HepG2 (cell line): Measurements from ENCODE around the gene SERPINB6. TPM values are rescaled to one million over a fixed set of nuclear protein-coding genes. Genes with fewer than 3 reads are reported as not detected.

Experiments
- ATAC-seq: fragments of 200-7000 bp; cut with Tn5 transposase; 3 replicates; pipeline ENCODE4 v1.9.1; 2020; ENCODE audit warnings: mild to moderate bottlenecking, moderate library complexity
- BruUV-seq: library from RNA; stranded (reverse); fragments of 400-500 nt; replicated peaks from 2 replicates; lab custom pipeline; 2021; lab: Mats Ljungman, UMichigan
- CTCF ChIA-PET: fragments of 300-600 bp; formaldehyde crosslinking; extraction: SDS; loops from one replicate; lab custom pipeline; 2021; ENCODE audit warnings: low total read pairs, inconsistent platforms, low intra/inter-chr PET ratio; lab: Yijun Ruan, JAX
- POLR2A ChIA-PET: fragments of 350-600 bp; sonication (Branson Sonifier 250); formaldehyde crosslinking; loops from one replicate; lab custom pipeline; 2020; ENCODE audit warnings: antibody characterized with exemption, inconsistent platforms; lab: Yijun Ruan, JAX
- DNase-seq: peaks from one replicate; pipeline ENCODE4 v3.0.0-alpha.2; 2015; ENCODE audit warnings: low spot score
- FAIRE-seq: peaks from 3 replicates; lab custom pipeline; 2011; peaks lifted over from hg19 to GRCh38; lab: Jason Lieb, UNC
- H2AFZ ChIP-seq: one replicate; pipeline ENCODE4 v1.6.1; 2011; ENCODE audit warnings: low read length, inconsistent platforms
- H3K27ac ChIP-seq: fragments of 300-600 bp; 3 replicates; pipeline ENCODE4 v1.8.0; 2011; ENCODE audit warnings: mixed run types, mild to moderate bottlenecking, mixed read lengths, low read length, inconsistent platforms; ENCODE audit not compliant: insufficient read depth; ENCODE audit errors: extremely low read length
- H3K27me3 ChIP-seq, 2 experiments: fragments of 200-600 bp in 1 of 2; 2 replicates in 1 of 2; 3 replicates in 1 of 2; pipeline versions ENCODE4 v1.6.0 to v1.8.0; 2011; ENCODE audit warnings: low read length in 2 of 2, mild to moderate bottlenecking in 2 of 2, moderate library complexity in 2 of 2, inconsistent platforms in 1 of 2; ENCODE audit not compliant: insufficient read depth in 2 of 2, control insufficient read depth in 1 of 2
- H3K36me3 ChIP-seq, 2 experiments: fragments of 200-600 bp in 1 of 2; replicated peaks in 1 of 2; 2 replicates in 1 of 2; 3 replicates in 1 of 2; pipeline versions ENCODE4 v1.5.1 to v1.8.0; 2011; ENCODE audit warnings: low read length in 2 of 2, inconsistent platforms in 1 of 2; ENCODE audit not compliant: insufficient read depth in 2 of 2, control insufficient read depth in 1 of 2
- H3K4me1 ChIP-seq: 2 replicates; pipeline ENCODE4 v1.5.1; 2012; ENCODE audit warnings: low read length, inconsistent platforms; ENCODE audit not compliant: insufficient read depth
- H3K4me2 ChIP-seq: 2 replicates; pipeline ENCODE4 v1.6.0; 2011; ENCODE audit warnings: low read depth, low read length, inconsistent platforms
- H3K4me3 ChIP-seq, 3 experiments: fragments of 200-600 bp in 1 of 3; sonication (generic), shearing (Covaris generic) in 1 of 3; replicated peaks in 1 of 3; 2 replicates each; pipeline ENCODE4 v1.5.1; 2011 to 2016; ENCODE audit warnings: low read length in 3 of 3, inconsistent platforms in 2 of 3, low read depth in 2 of 3, mild to moderate bottlenecking in 2 of 3, control low read depth in 1 of 3, mixed read lengths in 1 of 3; ENCODE audit not compliant: insufficient read depth in 1 of 3
- H3K79me2 ChIP-seq: one replicate; pipeline ENCODE4 v1.6.1; 2011; ENCODE audit warnings: low read length, inconsistent platforms; ENCODE audit not compliant: insufficient read depth
- H3K9ac ChIP-seq: 2 replicates; pipeline ENCODE4 v1.6.0; 2011; ENCODE audit warnings: mild to moderate bottlenecking, low read depth, low read length, inconsistent platforms; ENCODE audit not compliant: insufficient read depth
- H3K9me3 ChIP-seq: 2 replicates; pipeline ENCODE4 v1.5.1; 2012; ENCODE audit warnings: mild to moderate bottlenecking, low read length
- H4K20me1 ChIP-seq: 2 replicates; pipeline ENCODE4 v1.6.0; 2011; ENCODE audit warnings: inconsistent platforms, mild to moderate bottlenecking, low read length, moderate library complexity; ENCODE audit not compliant: insufficient read depth
- HBP1 ChIP-seq: IDR thresholded peaks from 2 replicates; pipeline ENCODE4 v1.6.1; 2016; ENCODE audit warnings: low read depth, control low read depth
- HOXA3 ChIP-seq: sonication (generic); formaldehyde crosslinking; IDR thresholded peaks from 2 replicates; pipeline ENCODE4 v1.5.0; 2020; ENCODE audit warnings: missing genetic modification reagents
- NAIF1 ChIP-seq: sonication (generic); formaldehyde crosslinking; IDR thresholded peaks from 2 replicates; pipeline ENCODE4 v1.5.0; 2020; ENCODE audit warnings: mild to moderate bottlenecking, missing genetic modification reagents, borderline replicate concordance
- SNAPC5 ChIP-seq: sonication (generic); formaldehyde crosslinking; IDR thresholded peaks from 2 replicates; pipeline ENCODE4 v1.8.1; 2023; ENCODE audit warnings: mild to moderate bottlenecking, missing genetic modification reagents, borderline replicate concordance
- STAT5B ChIP-seq: sonication (generic); formaldehyde crosslinking; IDR thresholded peaks from 2 replicates; pipeline ENCODE4 v1.4.0; 2020; ENCODE audit warnings: missing genetic modification reagents
- TSC22D2 ChIP-seq: sonication (generic); formaldehyde crosslinking; IDR thresholded peaks from 2 replicates; pipeline ENCODE4 v1.5.1; 2020; ENCODE audit warnings: missing genetic modification reagents, mild to moderate bottlenecking, borderline replicate concordance
- ZNF282 ChIP-seq: fragments of 450-650 bp; IDR thresholded peaks from 2 replicates; pipeline ENCODE4 v1.6.1; 2018; ENCODE audit not compliant: partially characterized antibody
- ZNF737 ChIP-seq: sonication (generic); formaldehyde crosslinking; IDR thresholded peaks from 2 replicates; pipeline ENCODE4 v1.5.0; 2020; ENCODE audit warnings: missing genetic modification reagents, mild to moderate bottlenecking, borderline replicate concordance
- ZNF839 ChIP-seq: sonication (generic); formaldehyde crosslinking; IDR thresholded peaks from 2 replicates; pipeline ENCODE4 v1.4.0; 2020; ENCODE audit warnings: missing genetic modification reagents, mild to moderate bottlenecking, borderline replicate concordance
- ZNF883 ChIP-seq: sonication (generic); formaldehyde crosslinking; IDR thresholded peaks from 2 replicates; pipeline ENCODE4 v1.5.1; 2020; ENCODE audit warnings: mild to moderate bottlenecking, missing genetic modification reagents; ENCODE audit errors: not compliant biosample characterization
- WGBS: methylation state at CpG from one replicate; pipeline ENCODE4 v1.1.6; 2017; ENCODE audit warnings: low lambda C conversion rate; 5-methylcytosine and 5-hydroxymethylcytosine counted together
- in situ Hi-C: cut with HindIII; loops from 2 replicates; pipeline ENCODE4 v1.10.0; 2017; ENCODE audit warnings: low pct_unique_long_range_greater_than_20kb; ENCODE audit not compliant: extremely low pct_ligation_motif_present
- intact Hi-C: fragments of 100-400 bp; cut with micrococcal nuclease; formaldehyde crosslinking; loops from one replicate; pipeline ENCODE4 v1.10.0; 2022; ENCODE audit not compliant: unreplicated experiment
- polyA plus RNA-seq, 8 experiments: library from polyadenylated mRNA; depleted of rRNA in 3 of 8; stranded (reverse) in 7 of 8; unstranded in 1 of 8; fragments of >200 nt; fragmentation: Illumina TruSeq in 4 of 8; extraction: Trizol in 4 of 8; gene quantifications; 2 replicates each; pipeline versions ENCODE4 v1.2.1 to v1.2.3, GENCODE V29; 2011 to 2016; ENCODE audit warnings: low read depth in 4 of 8, missing spikeins in 1 of 8, mixed read lengths in 1 of 8; ENCODE audit not compliant: insufficient read depth in 1 of 8
- total RNA-seq, 5 experiments: library from RNA; depleted of rRNA; stranded (reverse); fragments of >200 nt; fragmentation: Illumina TruSeq; extraction: Trizol; gene quantifications; 2 replicates each; pipeline ENCODE4 v1.2.3, GENCODE V29; 2016; ENCODE audit warnings: low read depth in 1 of 5
- TF ChIP-seq, protein P1 (sequence below): sonication (generic); formaldehyde crosslinking; IDR thresholded peaks from 2 replicates; pipeline ENCODE4 v1.5.1; 2020; ENCODE audit warnings: missing genetic modification reagents, mild to moderate bottlenecking, borderline replicate concordance
- TF ChIP-seq, protein P2 (sequence below): sonication (generic); formaldehyde crosslinking; IDR thresholded peaks from 2 replicates; pipeline ENCODE4 v1.4.0; 2020; ENCODE audit warnings: missing genetic modification reagents
- TF ChIP-seq, protein P3 (sequence below), 2 experiments: IDR thresholded peaks; 2 replicates each; pipeline ENCODE4 v1.6.1; 2011 to 2012; ENCODE audit warnings: low read length in 2 of 2, borderline replicate concordance in 1 of 2, low read depth in 1 of 2, mild to moderate bottlenecking in 1 of 2, moderate library complexity in 1 of 2

Gene SERPINB6
- total and polyA plus RNA-seq, 2 of the 13 experiments (the other 11 are each of a cell fraction or from before 2014, with no cell fraction given), result 38.2 to 61.3 TPM

DNA sequence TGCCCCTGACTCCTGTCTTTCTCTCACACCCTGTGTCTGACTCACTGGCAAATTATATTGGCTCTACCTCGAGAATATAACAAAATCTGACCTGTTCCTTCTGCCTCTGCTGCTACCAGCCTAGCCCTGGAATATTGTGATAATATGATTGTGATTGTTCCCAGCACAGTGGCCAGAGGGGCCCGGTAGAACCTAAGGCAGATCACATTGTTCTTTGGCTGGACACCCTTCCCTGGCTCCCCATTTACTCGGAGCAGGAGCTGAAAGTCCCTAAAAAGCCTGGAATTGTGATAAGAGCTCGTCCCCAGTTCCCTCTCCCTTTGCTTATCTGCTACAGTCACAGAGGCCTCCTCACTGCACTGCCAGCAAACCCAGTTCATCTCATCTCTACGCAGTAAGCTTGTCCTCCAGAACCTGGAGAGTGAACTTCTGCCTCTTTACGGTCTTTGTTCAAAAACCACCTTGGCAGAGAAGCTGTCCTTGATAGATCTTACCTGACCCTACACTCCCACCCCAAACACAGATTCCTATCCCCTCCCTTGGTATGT, 21.8 kb downstream of the SERPINB6 start:
- FAIRE-seq (no peak), DNase-seq (no peak), ATAC-seq (no peak)
- ChIA-PET POLR2A (no interaction called here), CTCF (no interaction called here)
- no peaks in the 10 kb centered on the region for H3K9me3 ChIP-seq
- no peaks in the 10 kb centered on the region for H4K20me1 ChIP-seq
- no peak overlapping the region for H3K4me2 ChIP-seq
- H2AFZ ChIP-seq, result no peak overlapping the region
- no peaks in the 10 kb centered on the region for H3K27me3 ChIP-seq
- intact Hi-C loops, result loop anchor here (5.0 kb wide), 1 partner anchor 108 kb away; no protein-coding TSS in a partner anchor
- H3K9ac ChIP-seq, result no peak overlapping the region
- in situ Hi-C loops, result loop anchor here (5.0 kb wide), 2 partner anchors 38 to 103 kb away; no protein-coding TSS in a partner anchor
- no TSS peak for BruUV-seq
- H3K27ac ChIP-seq, result no peak overlapping the region
- H3K79me2 ChIP-seq, result no peaks in the 10 kb centered on the region
- peaks cover 17% of the 10 kb centered on the region for H3K4me1 ChIP-seq
- no peak overlapping the region for H3K4me3 ChIP-seq
- peaks cover 1 to 5% of the 10 kb centered on the region in 2 experiments; a peak in 2 of 5 replicates for H3K36me3 ChIP-seq
- 77% methylated on average over 6 of the region's 6 CpGs for WGBS
- TF ChIP-seq NAIF1 (no peak), SNAPC5 (CRISPR knock-in tag) (no peak), ZNF883 (CRISPR knock-in tag) (no peak), ZNF282 (no peak), HOXA3 (CRISPR knock-in tag) (no peak), STAT5B (CRISPR knock-in tag) (no peak), ZNF839 (CRISPR knock-in tag) (no peak), HBP1 (no peak), ZNF737 (CRISPR knock-in tag) (no peak), TSC22D2 (CRISPR knock-in tag) (no peak)
- TF ChIP-seq, protein P1, sequence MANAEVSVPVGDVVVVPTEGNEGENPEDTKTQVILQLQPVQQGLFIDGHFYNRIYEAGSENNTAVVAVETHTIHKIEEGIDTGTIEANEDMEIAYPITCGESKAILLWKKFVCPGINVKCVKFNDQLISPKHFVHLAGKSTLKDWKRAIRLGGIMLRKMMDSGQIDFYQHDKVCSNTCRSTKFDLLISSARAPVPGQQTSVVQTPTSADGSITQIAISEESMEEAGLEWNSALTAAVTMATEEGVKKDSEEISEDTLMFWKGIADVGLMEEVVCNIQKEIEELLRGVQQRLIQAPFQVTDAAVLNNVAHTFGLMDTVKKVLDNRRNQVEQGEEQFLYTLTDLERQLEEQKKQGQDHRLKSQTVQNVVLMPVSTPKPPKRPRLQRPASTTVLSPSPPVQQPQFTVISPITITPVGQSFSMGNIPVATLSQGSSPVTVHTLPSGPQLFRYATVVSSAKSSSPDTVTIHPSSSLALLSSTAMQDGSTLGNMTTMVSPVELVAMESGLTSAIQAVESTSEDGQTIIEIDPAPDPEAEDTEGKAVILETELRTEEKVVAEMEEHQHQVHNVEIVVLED (CRISPR knock-in tag), result no peak
- TF ChIP-seq, protein P2, sequence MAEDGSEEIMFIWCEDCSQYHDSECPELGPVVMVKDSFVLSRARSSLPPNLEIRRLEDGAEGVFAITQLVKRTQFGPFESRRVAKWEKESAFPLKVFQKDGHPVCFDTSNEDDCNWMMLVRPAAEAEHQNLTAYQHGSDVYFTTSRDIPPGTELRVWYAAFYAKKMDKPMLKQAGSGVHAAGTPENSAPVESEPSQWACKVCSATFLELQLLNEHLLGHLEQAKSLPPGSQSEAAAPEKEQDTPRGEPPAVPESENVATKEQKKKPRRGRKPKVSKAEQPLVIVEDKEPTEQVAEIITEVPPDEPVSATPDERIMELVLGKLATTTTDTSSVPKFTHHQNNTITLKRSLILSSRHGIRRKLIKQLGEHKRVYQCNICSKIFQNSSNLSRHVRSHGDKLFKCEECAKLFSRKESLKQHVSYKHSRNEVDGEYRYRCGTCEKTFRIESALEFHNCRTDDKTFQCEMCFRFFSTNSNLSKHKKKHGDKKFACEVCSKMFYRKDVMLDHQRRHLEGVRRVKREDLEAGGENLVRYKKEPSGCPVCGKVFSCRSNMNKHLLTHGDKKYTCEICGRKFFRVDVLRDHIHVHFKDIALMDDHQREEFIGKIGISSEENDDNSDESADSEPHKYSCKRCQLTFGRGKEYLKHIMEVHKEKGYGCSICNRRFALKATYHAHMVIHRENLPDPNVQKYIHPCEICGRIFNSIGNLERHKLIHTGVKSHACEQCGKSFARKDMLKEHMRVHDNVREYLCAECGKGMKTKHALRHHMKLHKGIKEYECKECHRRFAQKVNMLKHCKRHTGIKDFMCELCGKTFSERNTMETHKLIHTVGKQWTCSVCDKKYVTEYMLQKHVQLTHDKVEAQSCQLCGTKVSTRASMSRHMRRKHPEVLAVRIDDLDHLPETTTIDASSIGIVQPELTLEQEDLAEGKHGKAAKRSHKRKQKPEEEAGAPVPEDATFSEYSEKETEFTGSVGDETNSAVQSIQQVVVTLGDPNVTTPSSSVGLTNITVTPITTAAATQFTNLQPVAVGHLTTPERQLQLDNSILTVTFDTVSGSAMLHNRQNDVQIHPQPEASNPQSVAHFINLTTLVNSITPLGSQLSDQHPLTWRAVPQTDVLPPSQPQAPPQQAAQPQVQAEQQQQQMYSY (CRISPR knock-in tag), result no peak
- TF ChIP-seq, protein P3, sequence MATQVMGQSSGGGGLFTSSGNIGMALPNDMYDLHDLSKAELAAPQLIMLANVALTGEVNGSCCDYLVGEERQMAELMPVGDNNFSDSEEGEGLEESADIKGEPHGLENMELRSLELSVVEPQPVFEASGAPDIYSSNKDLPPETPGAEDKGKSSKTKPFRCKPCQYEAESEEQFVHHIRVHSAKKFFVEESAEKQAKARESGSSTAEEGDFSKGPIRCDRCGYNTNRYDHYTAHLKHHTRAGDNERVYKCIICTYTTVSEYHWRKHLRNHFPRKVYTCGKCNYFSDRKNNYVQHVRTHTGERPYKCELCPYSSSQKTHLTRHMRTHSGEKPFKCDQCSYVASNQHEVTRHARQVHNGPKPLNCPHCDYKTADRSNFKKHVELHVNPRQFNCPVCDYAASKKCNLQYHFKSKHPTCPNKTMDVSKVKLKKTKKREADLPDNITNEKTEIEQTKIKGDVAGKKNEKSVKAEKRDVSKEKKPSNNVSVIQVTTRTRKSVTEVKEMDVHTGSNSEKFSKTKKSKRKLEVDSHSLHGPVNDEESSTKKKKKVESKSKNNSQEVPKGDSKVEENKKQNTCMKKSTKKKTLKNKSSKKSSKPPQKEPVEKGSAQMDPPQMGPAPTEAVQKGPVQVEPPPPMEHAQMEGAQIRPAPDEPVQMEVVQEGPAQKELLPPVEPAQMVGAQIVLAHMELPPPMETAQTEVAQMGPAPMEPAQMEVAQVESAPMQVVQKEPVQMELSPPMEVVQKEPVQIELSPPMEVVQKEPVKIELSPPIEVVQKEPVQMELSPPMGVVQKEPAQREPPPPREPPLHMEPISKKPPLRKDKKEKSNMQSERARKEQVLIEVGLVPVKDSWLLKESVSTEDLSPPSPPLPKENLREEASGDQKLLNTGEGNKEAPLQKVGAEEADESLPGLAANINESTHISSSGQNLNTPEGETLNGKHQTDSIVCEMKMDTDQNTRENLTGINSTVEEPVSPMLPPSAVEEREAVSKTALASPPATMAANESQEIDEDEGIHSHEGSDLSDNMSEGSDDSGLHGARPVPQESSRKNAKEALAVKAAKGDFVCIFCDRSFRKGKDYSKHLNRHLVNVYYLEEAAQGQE (IDR thresholded peaks at IDR 0.05; ENCODE audit: borderline replicate concordance in 1 of 2, low read depth in 1 of 2, low read length in 2 of 2), result no peak
